A172 (cell line): Measurements from ENCODE around the gene CLIP1. TPM values are rescaled to one million over a fixed set of nuclear protein-coding genes. Genes with fewer than 3 reads are reported as not detected.
"Not testable (repeated sequence)": the region's sequence is repeated elsewhere in the genome, so short reads cannot be mapped to it uniquely, and the experiment has no call there.

Experiments used
- DNase-seq: peaks from one replicate; pipeline ENCODE4 v3.0.0-alpha.2; 2015; ENCODE audit warnings: low spot score
- total RNA-seq: library from RNA; depleted of rRNA; stranded (reverse); fragments of >200 nt; shearing (Covaris generic); gene quantifications from 2 replicates; pipeline ENCODE4 v1.2.3, GENCODE V29; 2014

Gene CLIP1
- total RNA-seq, 1 experiment from 2014 or later, result 52.0 TPM

DNA sequence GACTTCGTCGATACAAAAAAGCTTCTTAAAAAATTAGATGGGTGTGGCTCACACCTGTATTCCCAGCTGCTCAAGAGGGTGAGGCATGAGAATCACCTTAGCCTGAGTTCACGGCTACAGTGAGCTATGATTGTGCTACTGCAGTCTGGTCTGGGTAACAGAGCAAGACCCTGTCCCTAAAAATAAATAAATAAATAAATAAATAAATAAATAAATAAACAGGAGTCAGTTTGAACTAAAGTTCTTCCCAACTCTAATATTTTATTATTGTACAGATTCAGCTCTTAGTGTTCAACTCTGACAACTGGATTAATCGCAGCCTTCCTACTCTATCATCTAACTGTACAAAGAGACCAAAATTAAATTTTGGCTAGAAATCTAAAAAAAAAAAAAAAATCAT lies 12.7 kb upstream of the CLIP1 start:
- DNase-seq, result no peak

DNA sequence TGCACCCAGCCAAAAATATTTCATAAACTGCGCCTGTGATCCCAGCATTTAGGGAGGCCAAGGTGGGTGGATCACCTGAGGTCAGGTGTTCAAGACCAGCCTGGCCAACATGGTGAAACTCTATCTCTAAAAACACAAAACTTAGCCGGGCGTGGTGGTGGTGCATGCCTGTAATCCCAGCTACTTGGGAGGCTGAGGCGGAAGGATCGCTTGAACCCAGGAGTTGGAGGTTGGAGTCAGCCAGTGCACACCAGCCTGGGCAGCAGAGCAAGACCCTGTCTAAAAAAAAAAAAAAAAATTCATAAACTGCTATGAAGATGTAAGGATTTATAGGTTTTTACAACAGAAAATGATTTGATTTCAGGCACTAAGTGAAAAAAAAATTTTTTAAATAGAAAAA lies 6.6 kb upstream of the CLIP1 start:
- not testable (repeated sequence) for DNase-seq

DNA sequence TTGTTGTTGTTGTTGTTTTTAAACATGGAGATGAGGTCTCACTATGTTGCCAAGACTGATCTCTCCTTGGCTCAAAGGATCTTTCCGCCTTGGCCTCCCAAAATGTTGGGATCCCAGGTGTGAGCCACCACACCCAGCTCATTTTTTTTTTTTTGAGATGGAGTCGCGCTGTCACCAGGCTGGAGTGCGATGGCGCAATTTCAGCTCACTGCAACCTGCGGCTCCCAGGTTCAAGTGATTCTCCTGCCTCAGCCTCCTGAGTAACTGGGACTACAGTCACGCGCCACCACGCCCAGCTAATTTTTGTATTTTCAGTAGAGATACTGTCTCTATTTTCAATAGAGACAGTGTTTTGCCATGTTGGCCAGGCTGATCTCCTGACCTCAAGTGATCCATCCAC lies 4.9 kb upstream of the CLIP1 start:
- no peak for DNase-seq

DNA sequence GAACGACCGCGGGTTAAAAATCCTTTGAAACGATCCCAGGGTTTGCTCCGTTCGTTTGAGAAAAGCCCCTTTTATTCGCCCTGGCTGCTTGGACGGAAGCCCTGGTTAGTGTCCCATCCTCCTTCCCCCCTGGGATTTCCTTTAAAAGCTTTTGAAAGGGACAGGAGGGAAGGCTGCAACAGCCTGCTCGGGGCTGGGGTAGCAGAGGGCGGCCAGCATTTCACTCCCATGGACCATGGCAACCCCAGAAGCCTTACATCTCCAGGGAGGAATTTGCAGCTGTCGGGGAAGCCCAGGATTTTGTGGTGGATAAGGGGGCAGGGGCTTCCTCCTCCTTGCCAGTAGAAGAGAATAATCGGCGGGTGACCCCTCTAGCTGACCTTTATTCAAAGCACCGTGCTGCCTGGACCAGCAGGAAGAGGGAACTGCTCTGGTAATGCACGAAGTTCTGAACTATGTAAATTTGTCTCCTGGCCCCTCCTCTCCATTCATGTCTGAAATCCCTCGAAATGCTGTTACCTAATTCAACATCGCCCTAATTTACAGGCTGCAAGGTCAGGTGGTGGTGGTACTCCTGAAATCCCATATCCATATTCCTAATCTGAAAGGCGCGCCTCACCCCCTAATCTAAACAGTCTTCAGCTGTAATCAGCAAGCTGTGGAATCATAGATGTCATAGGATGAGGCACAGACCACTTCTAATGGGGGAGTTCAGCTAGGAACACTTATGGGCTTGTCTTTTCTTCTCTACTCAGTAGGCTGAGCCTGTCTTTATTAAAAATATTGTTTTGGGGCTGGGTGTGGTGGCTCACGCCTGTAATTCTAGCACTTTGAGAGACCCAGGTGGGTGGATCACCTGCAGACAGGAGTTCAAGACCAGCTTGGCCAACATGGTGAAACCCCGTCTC lies 1.0 kb upstream of the CLIP1 start:
- peak; percentile 66 for DNase-seq

DNA sequence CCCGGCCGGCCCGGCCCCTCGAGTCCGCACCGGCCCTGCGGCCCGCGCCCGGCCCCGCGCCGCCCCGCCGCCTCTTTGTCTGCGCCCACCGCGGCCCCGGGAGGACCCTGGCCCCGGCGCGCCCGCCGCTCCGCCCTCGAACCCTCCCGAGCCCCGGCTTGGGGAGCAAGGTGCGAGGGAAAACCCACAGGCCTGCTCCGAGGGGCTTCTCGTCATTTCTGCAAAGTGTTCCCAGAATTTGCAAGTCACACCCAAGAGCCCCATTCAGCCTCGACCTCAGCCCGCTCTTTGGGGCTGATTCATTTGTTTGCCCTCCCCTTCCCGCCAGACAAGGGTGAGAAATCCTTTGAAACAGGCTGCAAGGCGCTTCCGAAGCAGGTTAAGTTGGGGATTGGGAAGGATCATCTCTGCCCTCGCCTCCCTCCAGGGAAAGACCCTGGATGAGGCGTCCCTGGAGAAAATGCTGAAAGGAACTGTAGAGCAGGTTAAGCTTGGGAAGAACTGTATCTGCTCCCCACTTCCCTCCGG lies 325 bp upstream of the CLIP1 start:
- DNase-seq, result peak; percentile 52

DNA sequence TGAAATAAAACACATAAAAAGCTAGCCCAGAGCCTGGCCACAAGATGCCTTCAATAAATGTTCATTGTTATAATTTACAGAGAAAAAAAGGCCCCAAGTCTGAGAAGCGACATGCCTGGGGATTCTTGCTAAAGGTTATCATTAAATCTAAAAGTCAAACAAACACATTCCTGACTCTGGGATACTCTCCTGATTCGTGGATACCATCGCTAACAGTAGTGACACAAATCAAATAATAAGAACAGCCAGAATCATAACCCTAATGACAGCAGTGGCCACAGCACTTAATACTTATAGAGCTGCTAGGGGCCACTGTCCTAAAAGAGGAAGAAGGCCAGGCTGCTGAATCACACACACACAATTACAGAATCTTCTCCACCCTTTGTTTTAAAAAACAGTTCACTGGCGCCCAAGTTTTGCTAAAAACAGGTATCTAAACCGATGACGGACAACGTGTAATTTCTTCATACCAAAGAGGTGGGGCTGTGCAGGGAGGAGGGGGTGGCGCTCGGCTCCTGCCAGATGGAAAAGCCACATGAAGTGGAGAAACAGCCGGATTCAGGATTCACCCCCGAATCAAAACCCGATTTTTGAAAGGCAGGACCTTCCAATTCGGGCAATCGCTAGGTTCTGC lies 1.2 kb downstream of the CLIP1 start:
- DNase-seq, result peak; percentile 41

DNA sequence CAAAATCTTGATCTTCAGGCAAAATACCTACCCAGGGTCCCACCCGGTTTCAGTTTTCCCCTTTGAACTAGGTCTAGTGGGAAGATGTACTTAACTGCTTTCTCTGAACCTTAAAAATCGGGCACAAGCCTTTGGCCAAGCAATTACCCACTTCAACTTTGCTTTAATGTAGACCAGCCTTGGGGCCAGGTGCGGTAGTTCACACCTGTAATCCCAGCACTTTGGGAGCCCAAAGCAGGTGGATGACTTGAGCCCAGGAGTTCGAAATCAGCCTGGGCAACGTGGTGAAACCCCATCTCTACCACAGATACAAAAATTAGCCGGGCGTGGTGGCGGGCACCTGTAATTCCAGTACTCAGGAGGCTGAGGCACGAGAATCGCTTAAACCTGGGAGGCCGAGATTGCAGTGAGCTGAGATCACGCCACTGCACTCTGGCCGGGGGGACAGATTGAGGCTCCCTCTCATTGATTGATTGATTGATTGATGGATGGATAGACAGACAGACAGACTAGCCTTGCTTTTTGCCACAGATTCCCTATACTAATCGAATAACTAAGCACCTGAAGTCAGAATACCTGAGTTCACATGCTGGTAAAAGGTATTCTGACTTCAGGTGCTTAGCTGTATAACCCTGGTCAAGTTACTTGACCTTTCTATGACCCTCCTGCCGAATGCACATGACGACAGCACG lies 1.9 kb downstream of the CLIP1 start:
- DNase-seq, result no peak

DNA sequence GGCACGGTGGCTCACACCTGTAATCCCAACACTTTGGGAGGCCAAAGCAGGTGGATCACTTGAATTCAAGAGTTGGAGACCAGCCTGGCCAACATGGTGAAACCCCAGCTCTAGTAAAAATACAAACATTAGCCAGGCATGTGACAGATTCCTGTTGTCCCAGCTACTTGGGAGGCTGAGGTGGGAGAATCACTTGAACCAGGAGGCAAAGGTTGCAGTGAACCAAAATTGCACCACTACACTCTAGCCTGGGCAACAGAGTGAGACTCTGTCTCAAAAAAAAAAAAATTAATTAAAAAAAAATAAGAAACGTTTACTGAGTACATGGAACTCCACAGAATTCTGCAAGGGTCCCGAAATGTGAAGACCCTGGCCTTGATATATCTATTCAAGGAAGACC lies 3.4 kb downstream of the CLIP1 start:
- DNase-seq, result not testable (repeated sequence)

DNA sequence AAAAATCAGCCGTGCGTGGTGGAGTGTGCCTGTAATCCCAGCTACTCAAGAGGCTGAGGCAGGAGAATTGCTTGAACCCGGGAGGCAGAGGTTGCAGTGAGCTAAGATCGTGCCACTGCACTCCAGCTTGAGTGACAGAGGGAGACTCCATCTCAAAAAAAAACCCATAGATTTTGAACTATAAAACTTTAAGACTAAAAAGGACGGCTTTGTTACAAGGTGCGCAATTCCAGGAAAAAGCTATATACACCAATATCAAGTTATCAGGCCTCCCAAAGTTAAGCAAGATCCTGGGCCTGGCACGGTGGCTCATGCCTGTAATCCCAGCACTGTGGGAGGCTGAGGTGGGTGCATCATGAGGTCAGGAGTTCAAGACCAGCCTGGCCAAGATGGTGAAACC lies 6.8 kb downstream of the CLIP1 start:
- not testable (repeated sequence) for DNase-seq

DNA sequence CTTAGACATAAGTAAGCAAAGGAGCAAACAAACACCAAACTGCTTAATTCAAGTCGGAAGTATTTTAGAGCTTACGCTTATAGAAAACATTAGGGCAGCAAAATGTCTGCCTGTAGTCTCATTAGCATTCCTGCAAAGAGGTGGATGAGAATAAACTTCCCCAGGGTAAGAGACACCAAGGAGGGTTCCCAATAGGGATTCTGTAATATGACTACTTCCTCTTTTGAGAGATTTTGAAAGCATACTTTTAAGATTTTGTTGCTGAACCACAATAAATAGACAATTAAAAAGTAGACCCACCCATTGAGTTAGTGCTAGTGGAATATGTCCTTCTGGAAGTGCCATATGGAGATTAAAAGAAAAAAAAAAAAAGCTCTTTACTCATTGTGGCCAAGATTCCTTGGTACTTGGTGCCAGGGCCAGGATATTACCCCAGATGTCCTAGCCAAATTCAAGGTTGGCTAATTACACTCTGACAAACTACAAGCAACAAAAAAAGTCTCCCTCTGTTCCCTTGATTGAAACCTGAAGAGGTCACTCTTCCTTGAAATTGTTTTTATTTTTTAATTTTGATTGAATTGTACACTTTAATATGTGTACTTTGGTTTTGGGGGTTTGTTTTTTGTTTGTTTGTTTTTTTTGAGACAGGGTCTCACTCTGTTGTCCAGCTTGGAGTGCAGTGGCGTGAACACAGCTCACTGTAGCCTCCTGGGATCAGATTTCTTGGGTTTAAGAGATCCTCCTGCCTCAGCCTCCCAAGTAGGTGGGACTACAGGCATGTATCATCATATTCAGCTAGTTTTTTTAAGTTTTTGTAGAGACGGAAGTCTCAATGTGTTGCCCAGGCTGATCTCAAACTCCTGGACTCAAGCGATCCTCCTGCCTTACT lies 8.7 kb downstream of the CLIP1 start:
- no peak for DNase-seq

DNA sequence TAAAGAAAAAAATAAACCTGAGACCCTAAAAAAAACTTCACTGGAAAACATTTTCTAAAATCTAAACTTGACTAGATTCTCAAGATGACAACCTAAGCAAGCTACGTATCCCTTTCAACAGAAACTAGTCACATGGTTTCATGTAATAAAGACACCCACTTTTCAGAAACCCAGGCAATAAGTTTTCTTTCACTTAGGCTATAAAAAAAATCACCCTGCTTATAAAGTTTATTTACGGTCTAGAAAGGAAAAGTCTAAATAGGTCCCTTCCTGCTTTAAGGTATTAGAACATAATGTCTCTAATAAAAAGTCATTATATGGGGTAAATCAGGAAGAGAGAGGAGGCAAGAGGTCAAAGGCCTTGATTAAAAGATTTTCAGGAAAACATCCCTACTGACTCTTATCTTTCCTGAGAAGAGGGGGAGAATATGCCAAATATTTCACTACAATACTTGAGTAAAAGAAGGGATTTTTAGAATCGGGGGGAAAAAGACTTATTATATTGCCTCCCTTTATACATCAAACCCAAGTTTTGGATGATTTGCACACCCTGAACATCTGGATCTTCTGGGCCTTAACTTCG lies 9.5 kb downstream of the CLIP1 start:
- DNase-seq, result no peak

DNA sequence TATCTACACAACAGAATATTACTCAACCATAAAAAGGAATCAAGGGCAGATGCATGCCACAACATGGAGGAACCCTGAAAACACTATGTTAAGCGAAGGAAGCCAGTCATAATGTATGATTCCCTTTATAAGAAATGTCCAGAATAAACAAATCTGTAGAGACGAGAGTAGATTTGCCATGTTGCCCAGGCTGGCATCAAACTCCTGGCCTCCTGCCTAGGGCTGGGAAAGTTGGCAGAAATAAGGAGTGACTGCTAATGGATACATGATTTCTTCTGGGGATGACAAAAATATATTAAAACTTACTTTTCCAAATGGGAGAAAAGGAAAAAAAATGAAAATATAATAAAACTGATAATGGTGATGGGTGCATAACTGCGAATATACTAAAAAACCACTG lies 10.9 kb downstream of the CLIP1 start:
- DNase-seq, result no peak

DNA sequence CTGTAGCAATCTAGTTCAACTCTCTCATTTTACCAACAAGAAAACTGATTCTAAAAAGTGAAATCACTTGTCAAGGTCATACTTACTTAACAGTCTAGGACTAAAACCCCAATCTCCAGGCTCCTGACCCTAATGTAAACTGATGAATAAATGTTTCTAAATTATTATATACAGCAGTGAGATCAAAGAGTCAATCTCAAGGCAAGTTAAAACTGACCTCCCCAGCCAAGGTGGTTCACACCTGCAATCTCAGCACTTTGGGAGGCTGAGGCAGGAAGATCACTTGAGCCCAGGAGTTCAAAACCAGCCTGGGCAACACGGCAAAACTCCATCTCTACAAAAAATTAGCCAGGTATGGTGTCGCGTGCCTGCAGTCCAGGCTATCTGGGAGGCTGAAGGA lies 15.3 kb downstream of the CLIP1 start:
- no peak for DNase-seq

DNA sequence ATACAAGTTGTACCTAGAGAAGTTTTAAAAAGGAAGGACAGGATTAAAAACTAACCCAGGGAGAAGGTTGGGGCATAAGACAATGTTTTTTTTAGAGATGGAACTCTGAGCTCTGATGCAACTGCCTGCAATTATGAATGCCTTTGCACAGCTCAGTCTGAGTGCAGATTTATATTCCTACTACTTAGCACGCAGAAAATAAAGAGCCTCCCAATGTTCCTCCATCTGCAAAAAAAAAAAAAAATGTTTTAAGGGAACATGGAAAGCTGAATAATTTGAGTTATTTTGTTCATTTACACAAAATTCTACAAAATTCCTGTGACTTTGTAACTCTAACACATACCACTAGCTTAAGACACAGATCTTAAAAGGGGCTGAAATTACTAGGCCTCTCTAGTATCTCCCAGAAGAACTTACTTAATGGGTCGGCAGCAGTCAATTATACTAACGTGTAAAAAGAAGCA lies 15.7 kb downstream of the CLIP1 start:
- no peak for DNase-seq

DNA sequence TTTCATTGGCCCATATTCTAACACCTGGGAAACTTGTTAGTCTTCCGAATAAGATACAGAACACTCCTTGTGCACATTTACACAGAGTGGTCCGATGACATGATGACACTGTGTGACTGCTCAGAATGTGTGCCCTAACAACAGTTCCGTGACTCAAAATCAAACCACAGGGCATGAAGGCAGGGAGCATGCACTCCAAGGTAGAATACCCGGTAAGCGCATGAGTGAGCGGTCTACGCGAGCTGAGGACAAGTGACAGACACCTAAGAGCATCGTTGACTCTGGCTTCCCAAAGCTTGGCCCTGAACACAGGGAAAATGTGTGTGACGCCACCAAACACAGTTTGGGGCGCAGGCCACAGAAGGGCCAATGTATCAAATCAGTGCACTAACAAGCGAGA lies 18.6 kb downstream of the CLIP1 start:
- no peak for DNase-seq

DNA sequence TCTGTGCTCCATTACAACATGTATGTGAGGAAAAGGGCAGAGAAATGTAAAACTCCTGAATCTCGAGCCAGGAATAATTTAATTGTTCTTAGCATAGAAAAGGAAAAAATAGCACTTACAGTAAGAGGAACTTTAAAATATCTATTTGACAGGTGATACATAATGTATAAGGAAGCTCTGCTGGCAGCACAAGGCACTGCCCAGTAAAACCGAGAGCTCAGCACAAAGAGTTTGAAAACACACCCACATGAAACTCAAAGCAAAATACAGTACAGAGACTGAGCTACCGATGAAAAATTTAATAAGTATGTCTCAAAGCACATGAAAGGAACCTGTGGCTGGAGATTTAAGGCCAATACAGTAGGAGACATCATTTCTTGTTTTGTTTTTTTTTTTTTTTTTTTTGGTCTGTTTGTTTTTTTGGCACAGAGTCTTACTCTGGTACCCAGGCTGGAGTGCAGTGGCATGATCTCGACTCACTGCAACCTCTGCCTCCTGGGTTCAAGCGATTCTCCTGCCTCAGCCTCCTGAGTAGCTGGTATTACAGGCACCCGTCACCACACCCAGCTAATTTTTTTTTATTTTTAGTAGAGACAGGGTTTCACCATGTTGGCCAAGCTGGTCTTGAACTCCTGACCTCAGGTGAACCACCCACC lies 19.2 kb downstream of the CLIP1 start:
- DNase-seq, result no peak

DNA sequence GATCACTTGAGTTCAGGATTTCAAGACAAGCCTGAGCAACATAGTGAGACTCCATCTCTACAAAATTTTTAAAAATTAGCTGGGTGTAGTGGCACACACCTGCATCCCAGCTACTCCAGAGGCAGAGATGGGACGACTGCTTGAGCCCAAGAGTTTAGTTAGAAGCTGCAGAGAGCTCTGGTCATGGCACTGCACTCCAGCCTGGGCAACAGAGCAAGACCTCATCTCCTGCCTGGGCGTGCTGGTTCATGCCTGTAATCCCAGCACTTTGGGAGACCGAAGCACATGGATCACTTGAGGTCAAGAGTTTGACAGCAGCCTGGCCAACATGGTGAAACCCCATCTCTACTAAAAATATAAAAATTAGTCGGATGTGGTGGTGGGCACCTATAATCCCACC lies 20.2 kb downstream of the CLIP1 start:
- DNase-seq, result no peak

DNA sequence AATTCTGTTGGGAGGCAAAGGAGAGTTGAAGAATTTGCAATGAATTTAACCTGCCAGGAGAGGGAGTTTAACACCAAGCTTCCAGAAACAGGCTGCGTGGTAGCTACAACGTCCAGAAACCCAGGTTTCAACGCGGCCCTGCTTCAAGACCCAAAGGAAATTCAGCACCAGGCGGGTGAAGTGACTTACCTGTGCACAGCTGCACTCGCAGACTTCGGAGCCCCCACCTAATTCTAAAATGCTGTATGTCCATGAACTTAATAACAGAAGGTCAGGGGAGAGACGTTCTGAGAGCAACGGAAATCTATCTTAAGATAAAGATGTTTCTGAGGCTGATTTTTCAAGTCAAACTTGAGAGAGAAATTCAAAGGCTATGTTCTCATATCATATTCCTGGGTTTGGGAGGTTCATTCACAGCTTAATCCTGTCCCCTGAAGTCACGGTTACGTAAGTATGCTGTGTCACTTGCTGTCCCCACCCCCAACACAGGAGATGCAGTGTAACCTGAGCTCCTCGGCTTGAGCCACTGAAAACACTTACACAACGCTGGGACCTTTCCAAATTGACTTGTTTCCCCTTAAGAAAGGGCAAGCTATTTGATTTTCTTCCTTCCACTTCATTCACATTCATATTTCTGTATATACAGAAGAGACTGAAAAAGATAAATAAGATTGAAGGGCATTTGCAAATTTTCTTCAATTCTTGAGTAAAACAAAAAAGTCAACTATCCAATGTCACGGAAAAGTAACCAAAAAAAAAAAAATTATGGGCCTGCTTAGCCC lies 22.7 kb downstream of the CLIP1 start:
- peak; percentile 92 for DNase-seq

DNA sequence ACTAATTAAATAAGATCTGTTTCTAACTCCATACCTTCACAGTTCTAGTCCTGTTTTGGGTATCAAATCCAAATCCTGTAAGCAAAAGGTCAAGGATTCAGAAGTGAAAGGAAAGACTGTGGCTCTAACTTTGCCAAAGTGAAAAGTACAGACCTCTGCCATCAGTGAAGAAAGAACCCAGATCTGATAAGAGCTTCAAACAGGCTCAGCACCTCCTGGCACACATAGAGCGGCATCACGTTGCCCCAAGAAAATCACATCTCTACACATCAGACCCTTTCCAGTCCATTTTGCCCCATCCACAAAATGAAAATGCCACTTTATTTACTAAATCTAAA lies 23.2 kb downstream of the CLIP1 start:
- DNase-seq, result no peak

DNA sequence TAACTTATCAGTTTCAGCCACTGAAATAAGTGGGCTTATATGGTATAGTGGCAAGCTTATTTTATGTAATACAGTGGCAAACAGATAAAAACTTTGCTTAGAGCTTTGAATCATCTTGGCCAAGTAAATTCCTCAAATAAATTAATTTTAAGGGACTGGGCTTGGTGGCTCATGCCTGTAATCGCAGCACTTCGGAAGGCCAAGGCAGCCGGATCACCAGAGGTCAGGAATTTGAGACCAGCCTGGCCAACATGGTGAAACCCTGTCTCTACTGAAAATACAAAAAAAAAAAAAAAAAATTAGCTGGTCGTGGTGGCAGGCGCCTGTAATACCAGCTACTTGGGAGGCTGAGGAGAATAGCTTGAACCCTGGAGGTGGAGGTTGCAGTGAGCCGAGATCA lies 24.5 kb downstream of the CLIP1 start:
- DNase-seq, result not testable (repeated sequence)
